GM21576 (cell line): ENCODE results near the gene OR2AK2.

Source experiments
- ATAC-seq: cut with Tn5 transposase; IDR thresholded peaks from one replicate; pipeline ENCODE4 v1.9.1; 2021; ENCODE audit warnings: mild to moderate bottlenecking, moderate library complexity; ENCODE audit not compliant: unreplicated experiment

The OR2AK2 gene, protein sequence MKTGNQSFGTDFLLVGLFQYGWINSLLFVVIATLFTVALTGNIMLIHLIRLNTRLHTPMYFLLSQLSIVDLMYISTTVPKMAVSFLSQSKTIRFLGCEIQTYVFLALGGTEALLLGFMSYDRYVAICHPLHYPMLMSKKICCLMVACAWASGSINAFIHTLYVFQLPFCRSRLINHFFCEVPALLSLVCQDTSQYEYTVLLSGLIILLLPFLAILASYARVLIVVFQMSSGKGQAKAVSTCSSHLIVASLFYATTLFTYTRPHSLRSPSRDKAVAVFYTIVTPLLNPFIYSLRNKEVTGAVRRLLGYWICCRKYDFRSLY

DNA sequence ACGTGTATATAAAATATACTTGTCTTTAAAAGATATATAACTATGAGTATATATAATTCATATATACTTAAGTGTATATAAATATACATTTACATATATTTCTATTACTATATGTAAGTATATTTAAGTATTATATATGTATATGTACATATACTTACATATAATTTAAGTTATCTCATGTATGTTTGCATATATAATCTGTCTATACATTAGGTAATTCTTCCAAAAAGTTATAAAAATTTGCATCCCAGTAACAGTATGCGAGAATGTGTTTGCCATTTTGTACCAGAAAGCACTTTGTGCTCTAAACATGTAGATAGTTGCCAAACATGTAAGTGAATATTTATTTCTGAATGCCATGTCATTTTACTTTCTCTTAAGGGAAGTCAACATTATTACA is at the start of gene OR2AK2:
Gene OR2AK2 (plus strand): TSS at position 301 of the 400 bp plus-strand sequence. CDS start 144 bp downstream, outside the sequence.
- no peak for ATAC-seq

DNA sequence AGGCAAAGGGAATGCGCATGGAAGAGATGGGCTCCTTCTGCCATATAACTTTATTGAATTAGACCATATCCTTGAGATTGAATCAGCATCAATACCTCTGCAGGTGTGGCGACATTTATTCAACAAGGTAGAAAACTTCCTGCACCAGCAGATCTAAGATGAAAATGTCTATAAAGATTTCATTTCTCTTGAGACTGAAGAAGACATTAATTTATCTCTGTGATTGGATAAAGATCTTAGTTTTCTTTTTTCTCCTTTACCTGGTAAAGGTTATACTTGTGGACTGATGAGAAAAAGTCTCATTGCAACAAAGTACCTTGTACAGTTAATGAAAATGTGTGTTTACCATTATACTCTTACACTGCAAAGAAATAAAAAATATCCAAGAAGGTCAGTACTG is 45.1 kb upstream of the OR2AK2 start, which contains the start of gene OR2T8:
Gene OR2T8 (plus strand): TSS at position 301 of the 400 bp plus-strand sequence. CDS start 766 bp downstream, outside the sequence.
- no peak for ATAC-seq

DNA sequence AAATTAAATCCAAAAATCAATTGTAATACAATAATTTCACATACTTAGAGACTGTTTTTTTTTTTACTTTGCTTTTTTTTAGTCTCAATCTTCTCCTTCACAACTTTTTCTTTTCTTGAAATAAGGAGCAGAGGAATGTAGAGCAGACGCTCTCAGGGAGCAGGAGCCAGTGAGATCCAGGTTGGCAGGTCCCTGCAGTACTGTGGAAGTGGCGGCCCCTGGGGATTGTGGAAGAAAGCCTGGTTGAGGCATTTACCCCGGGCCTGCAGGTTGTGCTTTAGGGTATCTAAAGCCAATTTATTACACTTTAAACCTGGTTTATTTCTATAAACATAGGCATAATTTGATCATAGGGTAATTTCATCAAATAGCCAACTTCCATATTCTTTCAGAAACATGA is 41.1 kb upstream of the OR2AK2 start:
- ATAC-seq: no peak

DNA sequence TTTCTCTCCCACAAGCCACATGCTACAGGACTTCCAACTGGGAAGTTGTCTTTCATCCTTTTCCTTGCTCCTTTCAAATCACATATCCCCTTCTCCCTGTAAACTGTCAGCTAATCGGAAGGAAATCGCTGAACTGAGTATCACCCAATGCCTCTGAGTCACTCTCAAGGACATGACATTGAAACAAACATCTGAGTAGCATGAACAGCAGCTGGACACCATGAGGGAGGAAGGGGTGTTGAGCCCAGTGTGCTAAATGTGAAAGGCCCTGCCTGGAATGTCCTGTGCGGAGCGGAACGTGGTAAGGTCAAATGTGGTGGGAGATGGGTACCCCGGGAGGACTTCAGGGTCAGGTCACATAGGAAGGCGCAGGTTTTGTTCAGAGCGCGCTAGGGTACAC is 40.2 kb upstream of the OR2AK2 start, which contains the start of gene OR2AJ1:
Gene OR2AJ1 (plus strand): TSS at position 22 of the 400 bp plus-strand sequence. CDS start 8,880 bp downstream, outside the sequence.
- no peak for ATAC-seq

DNA sequence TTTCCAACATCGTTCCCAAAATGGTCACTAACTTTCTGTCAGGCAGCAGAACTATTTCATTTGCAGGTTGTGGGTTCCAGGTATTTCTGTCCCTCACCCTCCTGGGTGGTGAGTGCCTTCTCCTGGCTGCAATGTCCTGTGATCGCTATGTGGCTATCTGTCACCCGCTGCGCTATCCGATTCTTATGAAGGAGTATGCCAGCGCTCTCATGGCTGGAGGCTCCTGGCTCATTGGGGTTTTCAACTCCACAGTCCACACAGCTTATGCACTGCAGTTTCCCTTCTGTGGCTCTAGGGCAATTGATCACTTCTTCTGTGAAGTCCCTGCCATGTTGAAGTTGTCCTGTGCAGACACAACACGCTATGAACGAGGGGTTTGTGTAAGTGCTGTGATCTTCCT is 31.0 kb upstream of the OR2AK2 start:
- no peak for ATAC-seq

DNA sequence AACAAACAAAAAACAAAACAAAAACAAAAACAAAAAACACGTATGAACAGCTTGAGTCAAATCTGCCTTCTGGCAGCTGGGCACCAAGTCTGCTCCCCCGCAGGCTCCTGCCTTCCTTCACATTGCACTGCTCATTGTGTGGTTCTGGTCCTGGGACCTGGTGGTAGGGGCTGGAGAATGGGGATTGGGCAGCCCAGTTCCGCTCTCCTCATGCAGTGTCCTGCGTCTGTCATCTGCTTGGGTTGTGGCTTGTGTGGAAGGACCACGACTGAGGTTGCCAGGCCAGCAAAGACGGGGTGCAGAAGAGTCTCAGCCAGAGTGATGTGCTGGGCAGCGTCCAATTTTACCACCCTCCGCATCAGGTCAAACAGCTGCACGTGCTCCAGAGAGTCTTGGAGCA is 29.3 kb upstream of the OR2AK2 start:
- ATAC-seq: no peak

DNA sequence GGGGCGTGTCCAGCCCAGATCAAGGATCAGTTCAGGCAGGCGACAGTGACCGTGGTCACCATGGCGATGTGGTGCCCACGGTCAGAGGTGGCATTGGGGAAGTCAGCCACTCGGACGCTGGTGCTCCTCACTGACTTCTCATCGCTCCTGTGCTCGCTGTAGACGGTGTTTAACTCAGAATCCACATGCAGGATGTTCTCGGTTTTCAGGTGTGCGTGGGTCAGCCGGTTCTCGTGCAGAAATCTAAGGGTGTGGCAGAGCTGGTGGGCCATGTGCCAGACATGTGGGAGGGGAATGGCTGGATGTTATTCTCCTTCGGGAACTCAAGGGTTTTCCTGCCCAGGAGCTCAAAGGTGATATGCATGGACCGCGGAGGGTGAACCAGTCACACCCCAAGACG is 28.6 kb upstream of the OR2AK2 start:
- ATAC-seq: no peak

DNA sequence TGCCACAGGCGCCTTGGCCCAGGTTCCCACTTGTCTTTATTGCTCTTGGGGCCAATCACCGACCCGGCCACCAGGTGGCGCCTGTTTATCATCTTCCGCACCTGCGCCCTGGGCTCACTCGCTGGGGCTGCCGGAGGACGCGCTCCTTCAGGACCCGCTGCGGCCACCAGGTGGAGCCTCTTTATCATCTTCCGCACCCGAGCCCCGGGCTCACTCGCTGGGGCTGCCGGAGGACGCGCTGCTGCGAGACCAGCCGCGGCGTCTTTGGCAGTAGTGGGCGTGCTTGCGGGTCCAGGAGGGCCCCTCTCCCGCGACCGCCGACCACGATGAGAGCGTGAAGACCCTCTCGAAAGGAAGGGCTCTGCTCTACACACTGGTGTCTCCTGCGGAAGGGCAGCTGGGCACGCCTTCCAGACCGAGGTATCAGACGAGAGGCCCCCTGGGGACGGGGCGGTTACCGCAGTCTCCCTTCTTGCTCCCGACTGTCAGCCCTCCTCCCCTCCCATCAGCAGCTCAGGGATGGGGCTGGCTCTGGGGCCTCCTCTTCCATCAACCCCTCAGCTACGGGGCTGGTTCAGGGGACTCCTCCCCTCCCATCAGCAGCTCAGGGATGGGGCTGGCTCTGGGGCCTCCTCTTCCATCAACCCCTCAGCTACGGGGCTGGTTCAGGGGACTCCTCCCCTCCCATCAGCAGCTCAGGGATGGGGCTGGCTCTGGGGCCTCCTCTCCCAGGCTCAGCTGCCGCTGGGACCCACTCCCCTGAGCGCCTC is 27.9 kb upstream of the OR2AK2 start:
- peak; percentile 100 for ATAC-seq

DNA sequence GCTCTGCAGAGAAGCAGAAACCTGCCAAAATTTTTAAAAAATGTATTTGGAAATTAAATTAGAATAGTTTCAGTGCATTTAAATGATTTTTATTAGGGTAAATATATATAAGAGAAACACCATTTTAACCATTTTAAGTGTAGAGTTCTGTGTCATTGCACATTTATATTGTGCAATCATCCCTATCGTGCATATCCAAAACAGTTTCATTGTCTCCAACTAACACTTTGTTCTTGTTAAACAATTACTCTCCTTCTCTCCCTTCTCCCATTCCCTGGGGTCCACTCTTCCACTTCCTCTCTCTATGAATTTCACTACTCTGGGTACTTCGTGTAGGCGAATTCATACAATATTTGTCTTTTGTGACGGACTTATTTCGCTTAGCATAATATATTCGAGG is 22.4 kb upstream of the OR2AK2 start:
- ATAC-seq: no peak

DNA sequence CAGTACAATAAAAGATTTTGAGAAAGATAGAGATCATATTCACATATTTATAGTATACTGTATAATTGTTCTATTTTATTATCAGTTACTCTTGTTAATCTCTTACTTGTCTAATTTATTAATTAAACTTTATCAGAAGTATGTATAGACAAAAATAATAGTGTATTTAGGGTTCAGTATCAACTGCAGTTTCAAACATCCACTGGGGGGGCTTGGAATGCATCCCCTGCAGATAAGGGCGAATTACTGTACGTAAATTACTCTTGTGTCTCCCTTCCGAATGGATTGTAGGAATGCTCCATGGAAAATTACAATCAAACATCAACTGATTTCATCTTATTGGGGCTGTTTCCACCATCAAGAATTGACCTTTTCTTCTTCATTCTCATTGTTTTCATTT is 16.5 kb upstream of the OR2AK2 start, which contains the start of gene OR2L8:
Gene OR2L8 (plus strand): TSS at position 301 of the 400 bp plus-strand sequence. CDS start 0 bp downstream, at position 301.
- no peak for ATAC-seq

DNA sequence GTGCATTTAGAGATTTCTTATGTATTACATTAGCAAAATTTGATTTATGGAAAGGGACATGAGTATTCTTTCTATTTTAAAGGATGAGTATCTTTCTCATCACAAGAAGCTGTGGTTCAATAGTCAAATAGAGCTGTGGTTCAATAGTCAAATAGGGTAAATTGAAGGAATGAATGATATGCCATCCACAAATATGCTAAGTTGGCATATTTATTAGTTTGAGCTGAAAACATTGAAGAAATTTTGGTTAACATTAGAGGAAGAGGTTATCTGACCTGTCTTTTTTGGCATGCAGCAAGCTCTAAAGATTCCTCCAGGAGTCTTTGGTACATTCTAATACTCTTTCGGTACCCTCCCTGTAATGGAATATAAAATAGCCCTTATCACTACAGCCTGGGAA is 11.6 kb upstream of the OR2AK2 start:
- ATAC-seq: no peak

DNA sequence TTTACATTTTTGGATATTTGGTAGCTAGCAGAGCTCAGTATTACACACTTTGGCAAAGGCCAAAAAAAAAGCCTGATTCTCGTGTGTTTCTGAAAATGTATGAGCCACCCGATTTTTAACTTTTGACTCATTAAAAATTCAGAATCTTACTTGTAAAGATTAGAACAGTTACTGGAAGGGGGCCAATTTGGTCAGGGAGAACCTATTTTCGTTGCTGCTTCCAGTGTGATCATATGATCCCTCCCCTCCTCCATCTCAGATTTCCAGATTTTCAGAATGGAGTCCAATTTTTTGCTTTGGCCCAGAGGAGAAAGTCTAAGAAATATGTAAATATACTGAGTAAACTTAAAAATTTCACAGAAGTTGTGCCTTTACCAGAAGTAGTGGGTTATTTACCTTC is 3.2 kb upstream of the OR2AK2 start:
- no peak for ATAC-seq

DNA sequence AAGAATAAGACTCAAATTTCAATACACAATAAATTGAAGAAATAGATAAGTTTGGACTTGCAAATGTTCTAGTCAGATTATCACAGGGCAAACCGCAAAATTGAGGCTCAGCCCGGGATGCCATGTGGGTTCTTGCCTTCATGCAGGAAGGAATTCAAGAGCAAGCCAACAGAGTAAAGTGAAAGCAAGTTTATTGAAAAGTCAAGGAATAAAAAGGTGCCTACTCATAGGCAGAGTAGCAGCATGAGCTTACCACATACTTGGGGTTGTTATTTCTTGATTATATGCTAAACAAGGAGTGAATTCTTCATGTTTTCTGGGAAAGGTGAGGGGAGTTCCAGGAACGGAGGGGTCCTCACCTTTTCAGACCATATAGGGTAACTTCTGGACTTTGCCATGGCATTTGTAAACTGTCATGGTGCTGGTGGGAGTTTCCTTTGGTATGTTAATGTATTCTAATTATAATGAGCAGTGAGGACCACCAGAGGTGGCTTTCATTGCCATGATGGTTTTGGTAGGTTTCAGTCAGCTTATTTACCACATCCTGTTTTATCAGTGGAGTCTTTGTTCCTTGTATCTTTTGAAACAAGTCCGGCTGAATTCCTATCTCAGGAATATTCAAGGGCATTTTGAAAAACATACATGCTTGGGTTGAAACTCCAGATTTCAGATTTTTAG is 2.0 kb upstream of the OR2AK2 start:
- no peak for ATAC-seq

DNA sequence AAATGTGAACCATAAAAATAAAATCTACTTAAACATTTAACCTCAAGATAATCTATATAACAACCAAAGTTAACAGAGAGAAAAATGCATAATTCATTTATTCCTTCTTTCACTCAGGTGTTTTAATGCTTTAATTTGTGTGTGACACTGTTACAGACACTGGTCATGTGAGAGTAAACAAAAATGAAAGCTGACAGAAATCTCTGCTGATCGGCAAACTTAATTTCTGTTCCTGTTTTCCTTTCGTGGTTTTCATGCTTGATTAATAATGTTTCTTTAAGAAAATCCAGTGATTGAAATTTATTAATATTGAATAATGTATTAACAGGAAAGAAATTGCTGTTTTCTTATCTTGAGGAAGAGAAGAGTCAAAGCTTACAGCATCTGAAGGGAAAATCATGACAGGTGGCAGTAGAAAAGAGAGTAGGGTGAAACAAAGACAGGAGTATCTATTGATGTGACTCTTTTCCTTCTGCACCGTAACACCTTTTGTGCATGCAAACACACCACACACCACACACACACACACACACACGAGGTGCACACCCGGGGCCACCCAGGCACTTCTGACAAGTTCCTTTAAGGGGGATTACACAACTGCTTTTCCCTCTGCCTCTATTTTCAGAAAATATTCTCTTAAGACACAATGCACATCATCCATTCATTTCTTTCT is 1.6 kb downstream of the OR2AK2 start:
- peak; percentile 86 for ATAC-seq

DNA sequence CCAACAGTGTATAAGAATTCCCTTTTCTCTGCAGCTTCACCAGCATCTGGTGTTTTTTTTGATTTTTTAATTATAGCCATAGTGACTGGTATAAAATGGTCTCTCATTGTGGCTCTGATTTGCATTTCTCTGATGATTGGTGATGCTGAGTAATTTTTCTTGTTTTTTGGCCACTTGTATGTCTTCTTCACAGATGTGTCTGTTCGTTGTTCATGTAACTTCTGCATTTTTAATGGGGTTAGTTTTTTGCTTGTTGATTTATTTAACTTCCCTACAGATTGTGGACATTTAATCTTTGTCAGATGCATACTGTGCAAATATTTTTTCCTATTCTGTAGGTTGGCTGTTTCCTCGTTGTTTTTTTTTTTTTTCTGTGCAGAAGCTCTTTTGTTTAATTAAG is 28.0 kb downstream of the OR2AK2 start:
- no peak for ATAC-seq

DNA sequence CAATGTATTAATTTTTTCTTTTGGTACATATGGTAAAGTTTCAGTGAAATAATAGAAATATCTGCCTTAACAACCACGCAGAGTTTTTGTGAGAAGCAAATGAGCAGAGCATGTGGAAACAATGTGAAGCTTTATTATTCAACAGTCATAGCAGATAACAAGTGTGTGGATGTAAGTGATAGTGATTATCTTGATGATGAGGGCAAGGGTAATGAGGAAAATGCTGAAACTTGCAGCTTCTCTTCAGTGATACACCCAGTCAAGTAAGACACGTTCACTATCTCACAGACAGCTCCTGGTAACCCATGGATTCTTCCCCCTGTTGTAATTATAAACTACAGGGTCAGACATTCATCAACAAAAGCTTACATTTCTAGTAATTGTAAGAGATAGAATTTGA is 33.8 kb downstream of the OR2AK2 start:
- ATAC-seq: no peak

DNA sequence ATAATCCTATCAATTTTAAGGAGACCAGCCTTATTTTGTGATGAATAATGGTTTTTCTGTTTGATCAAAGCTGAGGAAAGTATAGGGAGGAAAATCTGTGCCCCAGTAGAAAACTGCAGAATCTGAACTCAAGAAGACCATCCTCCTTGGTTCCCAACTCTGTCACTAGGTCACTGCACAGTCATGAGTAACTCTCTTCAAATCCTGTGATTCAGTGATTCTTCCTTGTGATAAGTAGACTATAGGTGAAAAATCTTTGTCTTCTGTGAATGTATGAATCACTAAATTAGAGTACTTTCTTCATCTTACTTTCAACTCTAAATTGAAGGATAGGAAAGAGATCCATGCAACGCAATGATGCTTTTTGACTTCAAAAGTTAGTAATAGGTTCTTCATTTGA is 35.1 kb downstream of the OR2AK2 start:
- no peak for ATAC-seq

DNA sequence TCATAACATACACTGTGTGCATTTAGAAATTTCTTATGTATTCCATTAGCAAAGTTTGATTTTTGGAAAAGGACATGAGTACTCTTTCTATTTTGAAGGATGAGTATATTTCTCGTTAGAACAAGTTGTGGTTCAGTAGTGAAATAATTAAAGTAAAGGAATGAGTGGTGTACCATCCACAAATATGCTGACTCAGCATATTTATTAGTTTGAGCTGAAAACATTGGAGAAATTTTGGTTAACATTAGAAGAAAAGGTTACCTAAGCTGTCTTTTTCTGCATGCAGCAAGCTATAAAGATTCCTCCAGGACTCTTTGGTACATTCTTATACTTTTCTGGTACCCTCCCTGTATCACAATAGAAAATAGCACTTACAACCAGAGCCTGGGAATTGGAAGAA is 42.7 kb downstream of the OR2AK2 start:
- ATAC-seq: no peak

DNA sequence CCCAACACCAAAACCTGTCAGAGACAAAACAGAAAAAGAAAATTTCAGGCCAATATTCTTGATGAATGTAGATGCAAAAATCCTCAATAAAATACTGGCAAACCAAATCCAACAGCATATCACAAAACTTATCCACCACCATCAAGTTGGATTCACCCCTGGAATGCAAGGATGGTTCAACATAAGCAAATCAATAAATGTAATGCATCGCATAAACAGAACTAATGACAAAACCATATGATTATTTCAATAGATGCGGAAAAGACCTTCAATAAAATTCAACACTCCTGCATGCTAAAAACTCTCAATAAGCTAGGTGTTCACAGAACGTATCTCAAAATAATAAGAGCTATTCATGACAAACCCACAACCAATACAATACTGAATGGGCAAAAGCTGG is 44.6 kb downstream of the OR2AK2 start:
- no peak for ATAC-seq

DNA sequence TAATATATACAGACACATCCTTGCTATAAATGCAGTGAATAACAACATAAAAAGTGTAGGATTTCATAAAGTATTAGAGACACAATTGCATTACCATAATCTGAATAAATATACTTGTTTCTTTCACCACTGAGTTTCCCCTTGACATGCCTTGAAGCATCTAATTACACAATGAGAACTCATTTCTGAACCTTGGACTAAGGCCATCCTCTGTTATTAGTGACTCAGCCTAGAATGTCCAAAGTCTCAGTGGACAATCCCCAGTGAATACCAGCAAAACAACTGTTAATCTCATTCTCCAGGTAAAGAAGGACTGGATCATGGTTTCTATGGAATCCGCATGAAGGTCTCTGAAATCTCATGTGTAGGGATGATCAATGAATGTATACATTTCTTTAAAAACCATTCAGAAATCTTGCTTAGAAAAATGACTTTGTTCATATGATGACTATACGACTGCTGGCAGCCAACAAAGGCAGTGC is 48.2 kb downstream of the OR2AK2 start, which contains the start of gene OR2L5:
Gene OR2L5 (plus strand): TSS at position 432 of the 482 bp plus-strand sequence. CDS start 8,288 bp downstream, outside the sequence.
- no peak for ATAC-seq

DNA sequence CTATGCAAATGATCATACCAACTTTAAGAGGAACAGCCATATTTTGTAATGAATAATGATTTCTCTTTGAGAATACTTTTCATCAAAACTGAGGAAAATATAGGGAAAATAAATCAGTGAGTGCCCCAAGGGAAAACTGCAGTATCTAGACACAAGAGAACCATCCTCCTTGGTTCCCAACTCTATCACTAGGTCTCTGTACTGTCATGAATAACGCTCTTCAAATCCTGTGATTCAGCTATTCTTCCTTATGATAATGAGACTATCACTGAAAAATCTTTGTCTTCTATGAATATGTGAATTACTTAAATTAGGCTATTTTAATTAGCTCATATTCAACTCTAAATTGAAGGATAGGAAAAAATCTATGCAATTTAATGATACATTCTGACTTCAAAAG is 50.8 kb downstream of the OR2AK2 start:
- ATAC-seq: no peak
